Caco-2 (cell line): ENCODE measurements around the gene IGFL3. TPM values are rescaled to one million over a fixed set of nuclear protein-coding genes. Genes with fewer than 3 reads are reported as not detected.

Experiments
- BruUV-seq: library from RNA; stranded (reverse); fragments of 400-500 nt; replicated peaks from 2 replicates; lab custom pipeline; 2021; lab: Mats Ljungman, UMichigan
- CTCF ChIA-PET: fragments of 300-600 bp; sonication (Branson Sonifier 250); formaldehyde crosslinking; loops from one replicate; lab custom pipeline; 2022; ENCODE audit warnings: antibody characterized with exemption; lab: Charles Lee
- POLR2A ChIA-PET: fragments of 300-600 bp; sonication (Branson Sonifier 250); formaldehyde crosslinking; loops from one replicate; lab custom pipeline; 2022; ENCODE audit warnings: antibody characterized with exemption; lab: Charles Lee
- DNase-seq, 2 experiments: peaks; one replicate each; pipeline versions ENCODE4 v3.0.0 to v3.0.0-alpha.2; 2020 to 2022
- H3K27me3 ChIP-seq: replicated peaks from 2 replicates; pipeline ENCODE4 v1.6.0; 2011; ENCODE audit warnings: low read length; ENCODE audit not compliant: control insufficient read depth, insufficient read depth
- H3K36me3 ChIP-seq: 2 replicates; pipeline ENCODE4 v1.5.1; 2011; ENCODE audit warnings: low read length; ENCODE audit not compliant: control insufficient read depth, insufficient read depth
- H3K4me1 ChIP-seq: fragments of 250-450 bp; sonication (Bioruptor Pico); 2 replicates; pipeline ENCODE4 v1.5.1; 2020; ENCODE audit warnings: mild to moderate bottlenecking
- H3K4me3 ChIP-seq: 2 replicates; pipeline ENCODE4 v1.5.1; 2011; ENCODE audit warnings: low read depth, mild to moderate bottlenecking, control low read depth, low read length
- H3K9me3 ChIP-seq: fragments of 250-450 bp; sonication (Bioruptor Pico); 2 replicates; pipeline ENCODE4 v1.5.1; 2020; ENCODE audit warnings: mild to moderate bottlenecking, moderate library complexity
- H3K27ac Mint-ChIP-seq: one replicate; pipeline ENCODE4 v1.8.0; 2022; ENCODE audit warnings: mixed read lengths; ENCODE audit not compliant: unreplicated experiment
- H3K27me3 Mint-ChIP-seq: one replicate; pipeline ENCODE4 v1.8.0; 2022; ENCODE audit warnings: mixed read lengths; ENCODE audit not compliant: insufficient read depth, unreplicated experiment
- H3K36me3 Mint-ChIP-seq: one replicate; pipeline ENCODE4 v1.8.0; 2022; ENCODE audit warnings: mild to moderate bottlenecking, mixed read lengths; ENCODE audit not compliant: insufficient read depth, unreplicated experiment
- H3K4me1 Mint-ChIP-seq: one replicate; pipeline ENCODE4 v1.8.0; 2022; ENCODE audit warnings: low read depth, mixed read lengths; ENCODE audit not compliant: unreplicated experiment
- H3K4me3 Mint-ChIP-seq: one replicate; pipeline ENCODE4 v1.8.0; 2022; ENCODE audit warnings: mild to moderate bottlenecking, moderate library complexity, mixed read lengths; ENCODE audit not compliant: unreplicated experiment
- H3K9me3 Mint-ChIP-seq: one replicate; pipeline ENCODE4 v1.8.0; 2022; ENCODE audit warnings: mixed read lengths; ENCODE audit not compliant: unreplicated experiment
- CTCF ChIP-seq, 2 experiments: fragments of 200-600 bp in 1 of 2; IDR thresholded peaks; 1 replicate in 1 of 2; 2 replicates in 1 of 2; pipeline versions ENCODE4 v1.5.1 to v1.8.0; 2011 to 2022; ENCODE audit warnings: antibody characterized with exemption in 1 of 2, control low read depth in 1 of 2, inconsistent platforms in 1 of 2, low read depth in 1 of 2, low read length in 1 of 2, mild to moderate bottlenecking in 1 of 2, moderate library complexity in 1 of 2; ENCODE audit not compliant: insufficient read depth in 1 of 2, severe bottlenecking in 1 of 2, unreplicated experiment in 1 of 2
- intact Hi-C: fragments of 100-400 bp; cut with micrococcal nuclease; formaldehyde crosslinking; loops from one replicate; pipeline ENCODE4 v1.10.0; 2022; ENCODE audit not compliant: unreplicated experiment
- total RNA-seq: library from RNA; stranded (reverse); gene quantifications from 2 replicates; pipeline ENCODE4 v1.2.3, GENCODE V29; 2022

IGFL3 gene
- total RNA-seq, 1 experiment from 2014 or later, result not detected

GRCh38 chr19:46160233-46160775, 35.8 kb upstream of the IGFL3 start:
- CTCF ChIA-PET, result interaction anchor here (0.5 to 0.7 kb wide), 4 partner anchors 11 to 164 kb away, joined by 3 read pairs; no protein-coding TSS in a partner anchor
- Mint-ChIP-seq H3K27me3 (no peaks in the 10 kb centered on the region), H3K36me3 (peaks cover 33% of the 10 kb centered on the region), H3K9me3 (peaks cover 45% of the 10 kb centered on the region), H3K27ac (peak overlapping the region; percentile 42), H3K4me3 (peak overlapping the region; percentile 23), H3K4me1 (peaks cover 23% of the 10 kb centered on the region)
- no TSS peak for BruUV-seq
- Histone ChIP-seq H3K4me3 (no peak overlapping the region), H3K36me3 (no peaks in the 10 kb centered on the region), H3K9me3 (peaks cover 22% of the 10 kb centered on the region), H3K4me1 (peaks cover 18% of the 10 kb centered on the region), H3K27me3 (no peaks in the 10 kb centered on the region)
- DNase-seq, result no peak
- intact Hi-C loops, result no loop called here
- POLR2A ChIA-PET, result no interaction called here
- no peak for TF ChIP-seq CTCF (IDR thresholded peaks at IDR 0.05; ENCODE audit: insufficient read depth in 1 of 2, low read depth in 1 of 2, low read length in 1 of 2, severe bottlenecking in 1 of 2, unreplicated experiment in 1 of 2)

GRCh38 chr19:46159418-46160232, 35.1 kb upstream of the IGFL3 start:
- intact Hi-C loops, result no loop called here
- H3K4me3 ChIP-seq, result no peak overlapping the region
- Mint-ChIP-seq H3K36me3 (peaks cover 28% of the 10 kb centered on the region), H3K27me3 (no peaks in the 10 kb centered on the region), H3K9me3 (peaks cover 45% of the 10 kb centered on the region), H3K4me1 (peaks cover 23% of the 10 kb centered on the region), H3K27ac (peak overlapping the region; percentile 42), H3K4me3 (peak overlapping the region; percentile 23)
- no peak for TF ChIP-seq CTCF (IDR thresholded peaks at IDR 0.05; ENCODE audit: insufficient read depth in 1 of 2, low read depth in 1 of 2, low read length in 1 of 2, severe bottlenecking in 1 of 2, unreplicated experiment in 1 of 2)
- peaks cover 21% of the 10 kb centered on the region for H3K4me1 ChIP-seq
- CTCF ChIA-PET, result interaction anchor here (0.6 to 0.7 kb wide), 3 partner anchors 10 to 163 kb away, joined by 3 read pairs; no protein-coding TSS in a partner anchor
- H3K27me3 ChIP-seq, result no peaks in the 10 kb centered on the region
- no peaks in the 10 kb centered on the region for H3K36me3 ChIP-seq
- peak in 1 of 2 experiments; percentile 20 for DNase-seq
- peaks cover 22% of the 10 kb centered on the region for H3K9me3 ChIP-seq
- BruUV-seq, result no TSS peak
- POLR2A ChIA-PET, result no interaction called here

GRCh38 chr19:46155237-46155636, 30.7 kb upstream of the IGFL3 start:
- no peaks in the 10 kb centered on the region for H3K27me3 Mint-ChIP-seq
- peaks cover 24% of the 10 kb centered on the region for H3K36me3 Mint-ChIP-seq
- Histone ChIP-seq H3K36me3 (no peaks in the 10 kb centered on the region), H3K9me3 (0 out of 2 replicates have a peak, but pooled peaks cover under 1% of the 10 kb centered on the region), H3K27me3 (no peaks in the 10 kb centered on the region), H3K4me3 (no peak overlapping the region), H3K4me1 (peaks cover 22% of the 10 kb centered on the region)
- intact Hi-C loops, result no loop called here
- ChIA-PET POLR2A (no interaction called here), CTCF (no interaction called here)
- peaks cover 23% of the 10 kb centered on the region for H3K4me1 Mint-ChIP-seq
- DNase-seq, result no peak
- H3K27ac Mint-ChIP-seq, result no peak overlapping the region
- peaks cover 30% of the 10 kb centered on the region for H3K9me3 Mint-ChIP-seq
- no TSS peak for BruUV-seq
- H3K4me3 Mint-ChIP-seq, result no peak overlapping the region
- no peak for TF ChIP-seq CTCF (IDR thresholded peaks at IDR 0.05; ENCODE audit: insufficient read depth in 1 of 2, low read depth in 1 of 2, low read length in 1 of 2, severe bottlenecking in 1 of 2, unreplicated experiment in 1 of 2)
